GM21786 (cell line): ENCODE results near the gene LRIG3.
"Not testable (repeated sequence)": the region's sequence is repeated elsewhere in the genome, so short reads cannot be mapped to it uniquely, and the experiment has no call there.

ENCODE experiments used
- ATAC-seq: cut with Tn5 transposase; IDR thresholded peaks from one replicate; pipeline ENCODE4 v1.9.1; 2021; ENCODE audit not compliant: unreplicated experiment

LRIG3 gene

GRCh38 chr12:58920102-58920960 is at the start of gene LRIG3:
Gene LRIG3 (minus strand): TSS chr12:58920504. CDS start chr12:58920235, 269 bp downstream.
- ATAC-seq = peak; percentile 83

- no peak for ATAC-seq
Measured at GRCh38 chr12:58969237-58969636, 48.9 kb upstream of the LRIG3 start.

DNA sequence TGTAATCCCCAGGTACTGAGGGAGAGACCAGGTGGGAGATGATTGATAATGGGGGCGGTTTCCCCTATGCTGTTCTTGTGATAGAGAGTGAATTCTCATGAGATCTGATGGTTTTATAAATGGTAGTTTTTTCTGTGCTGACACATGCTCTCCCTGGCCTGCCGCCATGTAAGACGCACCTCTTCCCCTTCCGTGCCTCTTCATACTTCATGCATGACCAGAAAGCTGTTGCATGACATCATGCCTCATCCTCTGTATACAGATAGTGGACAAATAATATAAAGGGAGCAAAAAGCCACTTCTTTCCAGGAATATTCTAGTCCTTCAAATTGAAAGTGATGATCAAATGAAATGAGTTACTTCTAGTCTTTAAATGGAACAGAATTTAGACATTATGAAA is 47.3 kb upstream of the LRIG3 start:
- no peak for ATAC-seq

GRCh38 chr12:58966939-58967338 is 46.6 kb upstream of the LRIG3 start:
- no peak for ATAC-seq

DNA sequence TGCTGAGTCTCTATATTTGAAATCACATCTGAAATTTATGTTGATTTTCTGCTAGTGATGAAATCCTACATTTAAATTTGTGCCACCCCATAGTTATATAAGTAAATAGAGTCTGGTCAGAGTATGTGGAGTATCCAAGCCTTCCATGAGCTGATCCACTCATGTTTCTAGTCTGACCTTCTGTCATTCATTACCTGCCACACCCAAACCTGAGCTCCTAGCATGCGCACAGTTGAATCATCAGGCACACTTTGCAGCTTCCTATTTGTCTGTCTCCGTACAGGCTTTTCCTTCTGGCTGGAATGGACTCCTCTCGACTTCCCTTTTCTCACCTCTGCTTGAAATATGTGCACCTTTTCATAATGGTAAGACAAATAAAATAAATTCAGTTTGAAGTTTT is 45.3 kb upstream of the LRIG3 start:
- no peak for ATAC-seq

GRCh38 chr12:58963844-58964243 is 43.5 kb upstream of the LRIG3 start:
- no peak for ATAC-seq

DNA sequence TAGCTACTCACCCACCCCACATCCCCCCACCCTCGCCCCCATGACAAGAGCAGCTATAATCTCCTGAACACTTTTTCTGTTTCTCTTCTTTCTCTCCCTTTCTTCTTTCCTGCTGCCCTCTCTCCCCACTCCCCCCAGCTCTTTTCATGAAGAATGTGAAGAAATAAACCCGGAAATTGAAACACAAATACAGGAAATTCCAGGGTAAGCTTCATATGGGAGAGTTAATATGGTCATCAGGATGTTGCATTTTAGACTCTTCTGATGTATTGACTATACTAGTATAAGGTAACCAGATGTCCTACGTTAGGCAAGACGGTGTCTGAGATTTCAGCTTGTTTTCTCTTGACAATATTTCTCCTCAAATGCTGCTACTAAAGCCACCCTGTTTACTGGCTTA is 41.6 kb upstream of the LRIG3 start:
- ATAC-seq = no peak

- no peak for ATAC-seq
Measured at GRCh38 chr12:58961166-58961565, 40.9 kb upstream of the LRIG3 start.

DNA sequence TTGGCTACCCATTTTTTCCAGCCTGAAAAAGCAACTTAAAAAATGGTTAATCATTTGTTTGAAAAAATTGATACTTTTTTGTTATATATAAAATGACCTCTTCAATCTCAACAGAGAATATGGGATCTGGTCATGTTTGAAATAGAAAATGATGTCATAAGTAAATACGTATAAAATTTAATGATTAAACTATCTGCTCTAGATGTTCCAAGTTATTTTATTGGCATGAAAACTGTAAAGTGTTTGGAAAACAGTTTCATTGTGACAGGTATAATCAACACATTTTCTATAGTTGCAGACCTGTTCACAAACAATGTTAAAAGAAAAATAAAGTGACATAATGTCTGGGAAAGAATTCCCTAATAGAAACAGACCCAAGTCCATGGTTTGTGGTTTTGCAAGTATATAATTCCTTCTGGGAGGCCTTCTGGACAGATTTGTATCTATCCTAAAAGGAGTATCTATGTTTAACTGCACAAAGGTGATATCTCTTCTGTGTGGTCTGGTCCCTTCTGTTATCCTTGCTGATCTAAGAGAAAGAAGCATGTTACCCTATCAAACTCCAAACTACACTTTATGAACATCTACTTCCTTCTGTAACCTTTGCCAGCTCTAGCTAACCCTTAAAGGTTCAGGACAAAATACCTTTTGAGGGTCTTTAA is 39.5 kb upstream of the LRIG3 start:
- ATAC-seq = no peak

DNA sequence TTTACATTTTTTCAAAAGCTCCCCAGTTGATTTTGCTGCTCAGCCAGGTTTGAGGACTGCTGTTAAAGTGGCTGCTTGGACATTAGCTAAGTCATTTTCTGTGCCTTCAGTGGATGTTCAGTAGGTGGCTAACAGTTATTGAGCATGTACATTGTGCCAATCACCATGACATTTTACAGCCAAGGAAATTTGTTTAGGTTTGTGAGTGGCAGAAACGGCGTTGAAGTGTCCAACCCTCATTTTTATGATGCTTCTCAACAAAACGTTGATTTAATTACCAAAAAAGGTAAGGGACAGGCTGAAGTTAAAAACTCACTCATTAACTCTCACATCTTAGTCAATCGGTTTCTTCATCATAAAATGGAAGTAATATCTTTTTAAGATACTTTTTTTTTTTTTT is 37.0 kb upstream of the LRIG3 start:
- no peak for ATAC-seq

GRCh38 chr12:58955849-58956248 is 35.5 kb upstream of the LRIG3 start:
- ATAC-seq = no peak

DNA sequence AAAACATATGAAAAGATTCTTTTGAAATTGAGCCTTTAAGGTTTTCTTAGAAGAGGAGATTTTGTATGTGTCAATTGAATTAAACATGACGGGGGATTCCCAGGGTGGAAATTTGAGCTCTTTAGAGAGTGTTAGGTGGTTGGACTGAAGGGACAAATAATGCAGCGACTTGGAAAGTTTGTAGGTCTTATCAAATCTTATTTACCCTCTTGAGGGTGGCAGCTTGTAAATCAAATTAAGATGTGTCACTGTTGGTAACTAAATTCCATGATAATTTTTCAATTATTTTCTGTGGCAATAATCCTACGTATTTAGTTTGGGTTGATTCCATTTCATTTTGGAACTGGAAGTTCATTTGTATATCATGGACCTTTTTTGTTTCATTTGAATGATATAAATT is 33.7 kb upstream of the LRIG3 start:
- no peak for ATAC-seq

DNA sequence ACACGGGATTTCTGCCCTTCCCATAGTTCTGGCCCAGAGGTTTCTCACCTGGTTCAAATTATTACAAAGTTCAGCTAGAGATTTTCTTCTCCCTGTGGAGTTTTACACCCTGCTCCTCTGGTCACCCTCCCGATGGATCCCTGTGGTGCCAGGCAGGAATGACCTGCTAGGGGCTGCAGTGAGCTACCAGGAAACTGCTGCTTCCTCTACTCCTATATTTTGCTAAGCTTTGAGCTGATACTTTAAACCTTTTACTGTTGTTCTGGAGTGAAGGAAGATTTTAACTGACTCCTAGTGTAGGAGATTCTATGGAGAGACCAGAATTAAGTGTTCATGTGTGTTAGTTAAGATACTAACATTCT is 30.4 kb upstream of the LRIG3 start:
- ATAC-seq = no peak

DNA sequence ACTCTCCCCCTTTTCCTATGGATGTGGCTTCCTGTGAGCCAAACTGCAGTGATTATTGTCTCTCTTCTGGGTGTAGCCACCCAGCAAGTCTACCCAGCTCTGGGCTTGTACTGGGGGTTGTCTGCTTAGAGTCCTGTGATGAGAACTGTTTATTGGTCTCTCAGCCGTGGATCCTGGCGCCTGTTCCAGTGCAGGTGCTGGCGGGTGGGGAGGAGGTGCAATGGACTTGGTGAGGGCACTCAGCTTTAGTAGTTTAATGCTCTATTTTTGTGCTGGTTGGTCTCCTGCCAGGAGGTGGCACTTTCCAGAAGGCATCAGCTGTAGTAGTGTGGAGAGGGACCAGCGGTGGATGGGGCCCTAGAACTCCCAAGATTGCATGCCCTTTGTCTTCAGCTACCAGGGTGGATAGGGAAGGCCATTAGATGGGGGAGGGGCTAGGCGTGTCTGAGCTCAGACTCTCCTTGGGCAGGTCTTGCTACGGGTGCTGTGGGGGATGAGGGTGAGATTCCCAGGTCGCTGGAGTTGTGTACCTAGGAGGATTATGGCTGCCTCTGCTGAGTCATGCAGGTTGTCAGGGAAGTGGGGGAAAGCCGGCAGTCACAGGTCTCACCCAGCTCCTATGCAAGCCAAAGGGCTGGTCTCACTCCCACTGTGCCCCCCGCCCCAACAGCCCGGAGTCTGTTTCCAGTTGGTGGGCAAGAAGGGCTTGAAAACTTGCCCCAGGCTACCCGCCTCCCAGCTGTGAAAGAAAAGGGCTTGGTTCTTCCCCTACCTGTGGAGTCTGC is 29.8 kb upstream of the LRIG3 start:
- ATAC-seq = not testable (repeated sequence)

- no peak for ATAC-seq
Measured at GRCh38 chr12:58943079-58943478, 22.8 kb upstream of the LRIG3 start.

GRCh38 chr12:58942345-58942744 is 22.0 kb upstream of the LRIG3 start:
- ATAC-seq = no peak

DNA sequence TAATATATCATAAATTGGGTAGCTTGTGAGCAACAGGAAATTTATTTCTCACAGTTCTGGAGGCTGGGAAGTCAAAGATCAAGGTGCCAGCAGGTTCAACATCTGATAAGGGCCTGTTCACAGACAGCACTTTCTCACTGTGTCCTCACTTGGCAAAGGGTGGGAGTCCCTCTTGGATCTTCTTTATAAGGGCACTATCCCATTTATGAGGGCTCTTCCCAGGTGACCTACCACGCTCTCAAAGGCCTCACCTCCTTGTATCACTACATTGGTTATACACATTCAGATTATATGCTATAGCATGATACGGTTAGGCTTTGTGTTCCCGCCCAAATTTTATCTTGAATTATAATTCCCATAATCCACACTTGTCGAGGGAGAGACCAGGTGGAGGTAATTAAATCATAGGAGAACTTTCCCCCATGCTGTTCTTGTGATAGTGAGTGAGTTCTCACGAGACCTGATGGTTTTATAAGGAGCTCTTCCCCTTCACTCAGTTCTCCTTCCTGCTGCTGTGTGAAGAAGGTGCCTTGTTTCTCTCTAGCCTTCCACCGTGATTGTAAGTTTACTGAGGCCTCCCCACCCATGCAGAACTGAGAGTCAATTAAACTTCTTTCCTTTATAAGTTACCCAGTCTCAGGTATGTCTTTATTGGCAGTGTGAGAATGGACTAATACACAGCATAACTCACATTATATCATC is 19.2 kb upstream of the LRIG3 start:
- ATAC-seq = no peak

GRCh38 chr12:58938440-58938839 is 18.1 kb upstream of the LRIG3 start:
- ATAC-seq = no peak

DNA sequence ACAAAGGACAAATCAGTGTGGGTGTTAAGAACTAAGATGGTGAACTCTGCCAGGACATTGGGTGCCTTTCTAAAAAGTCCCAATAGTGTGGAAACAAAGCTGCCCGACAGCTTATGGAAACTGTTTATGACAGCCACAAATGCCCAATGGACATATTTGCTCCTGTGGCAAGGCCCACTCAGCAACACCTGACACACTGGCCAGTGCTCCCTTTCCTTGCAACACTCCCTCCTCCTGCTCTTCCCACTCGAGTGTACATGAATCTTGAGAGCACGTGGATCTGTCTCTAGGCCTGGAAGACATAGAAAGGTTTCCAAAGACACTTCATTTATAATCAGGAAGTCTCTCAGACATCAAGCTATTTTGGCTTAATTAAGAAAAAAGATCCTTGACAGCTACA is 14.2 kb upstream of the LRIG3 start:
- no peak for ATAC-seq

DNA sequence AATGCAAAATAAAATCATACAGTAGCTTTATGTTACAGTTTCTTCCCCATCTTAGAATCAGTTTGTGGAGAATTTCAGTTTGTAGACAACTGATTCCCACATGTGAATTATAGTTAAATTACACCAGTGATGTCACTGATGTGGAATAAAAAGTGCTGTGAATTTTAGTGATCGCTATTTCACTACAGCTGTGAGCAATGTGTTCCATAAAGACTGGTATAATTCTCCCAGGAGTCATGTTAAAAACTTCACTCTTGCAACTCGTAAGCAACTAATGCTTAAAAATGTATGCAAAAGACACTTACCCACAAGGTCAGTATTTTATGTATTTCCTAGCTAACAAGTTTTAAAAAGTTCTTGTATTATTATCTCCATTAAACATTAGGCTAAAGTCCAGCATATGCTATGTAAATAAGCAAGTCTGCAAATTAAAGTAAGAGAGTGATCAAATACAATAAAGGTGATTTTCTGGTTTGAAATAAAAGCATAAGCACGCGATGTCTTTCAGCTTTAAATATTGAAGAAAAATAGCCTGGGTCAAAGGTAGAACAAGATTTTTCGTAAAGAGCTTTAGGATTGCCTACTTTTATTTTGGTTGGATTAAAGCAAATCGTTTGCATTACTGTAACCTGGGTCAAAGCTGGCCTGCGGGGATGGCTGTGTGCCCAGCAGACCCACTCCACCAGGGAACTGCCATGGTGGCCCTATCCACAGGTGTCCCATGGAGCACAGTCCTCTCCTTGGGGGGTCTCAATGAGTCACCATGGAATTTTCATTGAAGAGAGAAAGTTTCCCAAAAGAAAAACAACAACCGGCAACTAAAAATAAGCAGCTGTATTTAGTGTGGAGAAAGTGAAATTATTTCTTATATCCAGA is 12.7 kb upstream of the LRIG3 start:
- ATAC-seq = no peak
